DND-41 (cell line): ENCODE measurements around the gene GLDN.

ENCODE experiments used
- EZH2 ChIP-seq: IDR thresholded peaks from 3 replicates; pipeline ENCODE4 v1.6.1; 2012; ENCODE audit warnings: borderline replicate concordance, low read depth, mild to moderate bottlenecking, moderate library complexity, low read length, inconsistent platforms; ENCODE audit not compliant: severe bottlenecking
- TF ChIP-seq, protein P1 (sequence below): IDR thresholded peaks from 2 replicates; pipeline ENCODE4 v1.5.1; 2012; ENCODE audit warnings: borderline replicate concordance, low read length, moderate library complexity, mild to moderate bottlenecking; ENCODE audit not compliant: poor library complexity, severe bottlenecking; ENCODE audit errors: extremely low read depth

DNA sequence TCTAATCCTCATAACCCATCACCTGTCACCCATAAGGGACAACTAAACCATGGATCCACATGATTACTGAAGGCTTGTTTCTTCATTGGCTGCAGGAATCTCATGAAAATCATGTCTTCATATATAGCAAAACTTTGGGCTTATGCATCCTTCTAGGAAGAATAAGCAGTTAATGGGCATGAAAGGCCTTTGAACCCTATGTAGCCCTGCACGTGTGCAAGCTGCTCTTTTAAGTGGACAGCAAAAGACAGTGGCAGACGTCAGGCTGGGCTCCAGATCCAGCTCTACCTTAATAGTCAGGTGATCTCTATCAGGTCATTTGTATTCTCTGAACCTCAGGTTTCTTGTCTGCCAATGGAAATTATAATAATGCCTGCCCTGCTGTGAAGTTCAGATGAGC lies 21.9 kb upstream of the GLDN start:
- TF ChIP-seq, protein P1, sequence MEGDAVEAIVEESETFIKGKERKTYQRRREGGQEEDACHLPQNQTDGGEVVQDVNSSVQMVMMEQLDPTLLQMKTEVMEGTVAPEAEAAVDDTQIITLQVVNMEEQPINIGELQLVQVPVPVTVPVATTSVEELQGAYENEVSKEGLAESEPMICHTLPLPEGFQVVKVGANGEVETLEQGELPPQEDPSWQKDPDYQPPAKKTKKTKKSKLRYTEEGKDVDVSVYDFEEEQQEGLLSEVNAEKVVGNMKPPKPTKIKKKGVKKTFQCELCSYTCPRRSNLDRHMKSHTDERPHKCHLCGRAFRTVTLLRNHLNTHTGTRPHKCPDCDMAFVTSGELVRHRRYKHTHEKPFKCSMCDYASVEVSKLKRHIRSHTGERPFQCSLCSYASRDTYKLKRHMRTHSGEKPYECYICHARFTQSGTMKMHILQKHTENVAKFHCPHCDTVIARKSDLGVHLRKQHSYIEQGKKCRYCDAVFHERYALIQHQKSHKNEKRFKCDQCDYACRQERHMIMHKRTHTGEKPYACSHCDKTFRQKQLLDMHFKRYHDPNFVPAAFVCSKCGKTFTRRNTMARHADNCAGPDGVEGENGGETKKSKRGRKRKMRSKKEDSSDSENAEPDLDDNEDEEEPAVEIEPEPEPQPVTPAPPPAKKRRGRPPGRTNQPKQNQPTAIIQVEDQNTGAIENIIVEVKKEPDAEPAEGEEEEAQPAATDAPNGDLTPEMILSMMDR: no peak
- no peak for TF ChIP-seq EZH2
